Activated B cell treated with CpG ODN at 0.5 μM for 24 hours (primary cell): ENCODE results near the gene PLEK2. TPM values are rescaled to one million over a fixed set of nuclear protein-coding genes. Genes with fewer than 3 reads are reported as not detected.

Source experiments
- ATAC-seq: fragments of 200-7000 bp; cut with Tn5 transposase; one replicate; pipeline ENCODE4 v1.10.0; 2021; ENCODE audit warnings: low read depth, mild to moderate bottlenecking, moderate library complexity
- CTCF ChIA-PET: fragments of 350-600 bp; sonication (Branson Sonifier 250); formaldehyde crosslinking; loops from one replicate; lab custom pipeline; 2021; ENCODE audit warnings: antibody characterized with exemption; lab: Charles Lee
- POLR2A ChIA-PET: fragments of 350-600 bp; sonication (Branson Sonifier 250); formaldehyde crosslinking; loops from one replicate; lab custom pipeline; 2021; ENCODE audit warnings: antibody characterized with exemption; lab: Charles Lee
- DNase-seq: peaks from one replicate; pipeline ENCODE4 v3.0.0; 2022
- H3K27ac Mint-ChIP-seq: one replicate; pipeline ENCODE4 v1.8.0; 2020; ENCODE audit warnings: mixed read lengths
- H3K27me3 Mint-ChIP-seq: one replicate; pipeline ENCODE4 v1.8.0; 2021; ENCODE audit warnings: mixed read lengths
- H3K36me3 Mint-ChIP-seq: one replicate; pipeline ENCODE4 v1.8.0; 2021; ENCODE audit warnings: low read depth, mixed read lengths
- H3K4me1 Mint-ChIP-seq: one replicate; pipeline ENCODE4 v1.8.0; 2021; ENCODE audit warnings: mixed read lengths
- H3K4me3 Mint-ChIP-seq: one replicate; pipeline ENCODE4 v1.8.0; 2020; ENCODE audit warnings: mild to moderate bottlenecking, mixed read lengths
- H3K9me3 Mint-ChIP-seq: one replicate; pipeline ENCODE4 v1.8.0; 2020; ENCODE audit warnings: mixed read lengths
- intact Hi-C: fragments of 100-400 bp; cut with micrococcal nuclease; formaldehyde crosslinking; loops from one replicate; pipeline ENCODE4 v1.15.1; 2024
- total RNA-seq: library from RNA; stranded (reverse); gene quantifications from 2 replicates; pipeline ENCODE4 v1.2.3, GENCODE V29; 2022
- TF ChIP-seq, protein P1 (sequence below): fragments of 200-600 bp; IDR thresholded peaks from one replicate; pipeline ENCODE4 v1.8.0; 2022; ENCODE audit warnings: antibody characterized with exemption, mild to moderate bottlenecking

PLEK2 gene
- total RNA-seq, 1 donor from 2014 or later: not detected

DNA sequence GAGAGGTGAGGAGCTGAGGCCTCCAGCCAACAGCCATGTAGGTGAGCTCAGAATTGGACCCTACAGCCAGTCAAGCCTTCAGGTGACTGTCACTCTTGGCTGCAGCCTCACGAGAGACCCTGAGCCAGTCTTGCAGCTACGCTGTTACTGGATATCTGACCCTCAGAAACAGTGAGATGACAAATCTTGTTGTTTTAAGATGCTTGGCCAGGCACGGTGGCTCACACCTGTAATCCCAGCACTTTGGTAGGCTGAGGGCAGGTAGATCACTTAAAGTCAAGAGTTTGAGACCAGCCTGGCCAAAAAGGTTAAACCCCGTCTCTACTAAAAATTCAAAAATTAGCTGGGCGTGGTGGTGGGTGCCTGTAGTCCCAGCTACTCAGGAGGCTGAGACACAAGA is 6.2 kb downstream of the PLEK2 start:
- no peak overlapping the region for H3K27ac Mint-ChIP-seq
- intact Hi-C loops: no loop called here
- peaks cover 4% of the 10 kb centered on the region for H3K9me3 Mint-ChIP-seq
- ChIA-PET POLR2A (no interaction called here), CTCF (no interaction called here)
- H3K36me3 Mint-ChIP-seq: no peaks in the 10 kb centered on the region
- peaks cover 15% of the 10 kb centered on the region for H3K27me3 Mint-ChIP-seq
- TF ChIP-seq, protein P1, sequence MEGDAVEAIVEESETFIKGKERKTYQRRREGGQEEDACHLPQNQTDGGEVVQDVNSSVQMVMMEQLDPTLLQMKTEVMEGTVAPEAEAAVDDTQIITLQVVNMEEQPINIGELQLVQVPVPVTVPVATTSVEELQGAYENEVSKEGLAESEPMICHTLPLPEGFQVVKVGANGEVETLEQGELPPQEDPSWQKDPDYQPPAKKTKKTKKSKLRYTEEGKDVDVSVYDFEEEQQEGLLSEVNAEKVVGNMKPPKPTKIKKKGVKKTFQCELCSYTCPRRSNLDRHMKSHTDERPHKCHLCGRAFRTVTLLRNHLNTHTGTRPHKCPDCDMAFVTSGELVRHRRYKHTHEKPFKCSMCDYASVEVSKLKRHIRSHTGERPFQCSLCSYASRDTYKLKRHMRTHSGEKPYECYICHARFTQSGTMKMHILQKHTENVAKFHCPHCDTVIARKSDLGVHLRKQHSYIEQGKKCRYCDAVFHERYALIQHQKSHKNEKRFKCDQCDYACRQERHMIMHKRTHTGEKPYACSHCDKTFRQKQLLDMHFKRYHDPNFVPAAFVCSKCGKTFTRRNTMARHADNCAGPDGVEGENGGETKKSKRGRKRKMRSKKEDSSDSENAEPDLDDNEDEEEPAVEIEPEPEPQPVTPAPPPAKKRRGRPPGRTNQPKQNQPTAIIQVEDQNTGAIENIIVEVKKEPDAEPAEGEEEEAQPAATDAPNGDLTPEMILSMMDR: no peak
- no peak overlapping the region for H3K4me3 Mint-ChIP-seq
- no peak for DNase-seq
- ATAC-seq: no peak
- no peaks in the 10 kb centered on the region for H3K4me1 Mint-ChIP-seq

DNA sequence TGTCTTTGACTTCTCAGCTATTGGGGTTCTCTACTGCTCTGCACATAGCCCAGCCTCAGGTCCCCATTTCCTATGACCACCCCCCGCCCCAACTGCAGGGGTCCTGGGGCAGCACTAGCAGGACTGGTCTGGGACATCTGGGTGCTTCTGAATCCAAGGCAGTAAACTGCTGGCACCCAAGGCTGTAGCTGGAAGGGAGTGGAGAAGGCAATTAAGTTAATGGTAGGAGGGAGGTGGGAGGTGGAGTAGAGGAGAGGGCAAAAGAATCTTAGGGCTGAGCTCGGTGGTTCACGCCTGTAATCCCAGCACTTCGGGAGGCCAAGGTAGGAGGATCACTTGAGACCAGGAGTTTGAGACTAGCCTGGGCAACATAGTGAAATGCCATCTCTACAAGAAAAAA is 11.5 kb downstream of the PLEK2 start:
- intact Hi-C loops: no loop called here
- CTCF ChIA-PET: no interaction called here
- Mint-ChIP-seq H3K9me3 (peaks cover 4% of the 10 kb centered on the region), H3K4me3 (no peak overlapping the region), H3K27ac (no peak overlapping the region), H3K27me3 (peaks cover 21% of the 10 kb centered on the region), H3K36me3 (no peaks in the 10 kb centered on the region), H3K4me1 (no peaks in the 10 kb centered on the region)
- DNase-seq (no peak), ATAC-seq (no peak)
- POLR2A ChIA-PET: no interaction called here
- TF ChIP-seq, protein P1: no peak

DNA sequence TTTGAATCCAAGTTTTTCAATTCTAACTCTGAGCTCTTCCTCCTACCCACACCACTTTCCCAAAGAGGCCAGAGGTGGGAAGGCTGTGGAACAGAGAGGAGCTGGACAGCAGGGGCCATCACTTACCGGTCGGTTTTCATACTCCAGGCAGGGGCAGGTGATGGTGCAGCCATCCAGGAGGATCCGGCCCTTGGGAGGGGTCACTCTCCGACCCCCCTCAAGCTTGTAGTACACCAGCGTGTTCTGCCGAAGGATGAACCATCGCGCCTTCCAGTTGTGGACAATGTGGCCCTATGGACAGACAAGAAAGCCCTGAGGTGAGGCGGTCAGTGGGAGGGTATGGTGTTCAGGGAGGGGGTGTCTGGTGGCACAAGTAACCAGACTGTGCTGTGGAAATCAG is 14.4 kb downstream of the PLEK2 start:
- POLR2A ChIA-PET: no interaction called here
- H3K36me3 Mint-ChIP-seq: no peaks in the 10 kb centered on the region
- intact Hi-C loops: no loop called here
- peaks cover 17% of the 10 kb centered on the region for H3K27me3 Mint-ChIP-seq
- H3K4me3 Mint-ChIP-seq: no peak overlapping the region
- no peaks in the 10 kb centered on the region for H3K4me1 Mint-ChIP-seq
- DNase-seq (no peak), ATAC-seq (no peak)
- no peak overlapping the region for H3K27ac Mint-ChIP-seq
- H3K9me3 Mint-ChIP-seq: peaks cover 1% of the 10 kb centered on the region
- TF ChIP-seq, protein P1: no peak
- CTCF ChIA-PET: no interaction called here

DNA sequence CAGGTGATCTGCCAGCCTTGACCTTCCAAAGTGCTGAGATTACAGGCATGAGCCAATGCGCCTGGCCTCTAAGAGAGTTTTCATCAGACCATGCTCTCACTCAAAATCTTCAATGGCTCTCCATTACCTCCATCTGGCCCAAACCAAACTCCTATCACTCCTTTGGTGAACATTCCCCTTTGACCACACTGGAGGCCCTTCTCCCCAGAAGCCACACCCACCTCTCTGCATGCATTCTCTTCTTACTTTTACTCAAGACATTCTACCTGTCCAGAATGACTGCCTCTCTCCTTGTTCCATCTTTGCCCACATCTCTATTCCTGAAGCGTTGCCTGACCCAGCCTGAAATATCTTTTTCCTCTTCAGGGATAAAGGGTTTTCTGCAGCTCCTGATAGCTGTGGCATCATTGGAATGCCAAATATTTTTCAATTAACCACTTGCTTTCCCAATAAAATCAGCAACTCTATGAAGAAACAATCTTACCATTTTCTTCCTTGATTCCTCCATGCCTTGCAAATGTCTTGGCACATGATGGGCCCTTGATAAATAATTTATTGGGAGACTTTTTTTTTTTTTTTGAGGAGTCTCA is 15.5 kb downstream of the PLEK2 start:
- peaks cover 14% of the 10 kb centered on the region for H3K27me3 Mint-ChIP-seq
- no peak overlapping the region for H3K27ac Mint-ChIP-seq
- DNase-seq (no peak), ATAC-seq (no peak)
- TF ChIP-seq, protein P1: no peak
- no peak overlapping the region for H3K4me3 Mint-ChIP-seq
- no peaks in the 10 kb centered on the region for H3K9me3 Mint-ChIP-seq
- no peaks in the 10 kb centered on the region for H3K4me1 Mint-ChIP-seq
- intact Hi-C loops: no loop called here
- ChIA-PET POLR2A (no interaction called here), CTCF (no interaction called here)
- H3K36me3 Mint-ChIP-seq: no peaks in the 10 kb centered on the region

DNA sequence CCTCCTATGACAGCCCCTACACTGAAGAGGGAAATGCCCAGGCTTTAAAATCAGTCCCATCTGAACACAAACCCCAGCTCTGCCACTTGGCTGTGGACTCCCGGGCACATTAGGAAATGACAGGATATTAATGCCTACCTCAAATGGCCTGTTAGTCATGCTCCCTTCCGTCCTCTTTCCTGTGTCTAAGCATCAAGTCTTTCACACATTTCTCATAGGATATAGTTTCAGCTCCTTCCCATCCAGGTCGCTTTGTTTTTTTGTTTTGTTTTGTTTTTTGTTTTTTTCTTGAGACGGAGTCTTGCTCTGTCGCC is 16.1 kb downstream of the PLEK2 start:
- POLR2A ChIA-PET: no interaction called here
- H3K4me1 Mint-ChIP-seq: no peaks in the 10 kb centered on the region
- H3K27ac Mint-ChIP-seq: no peak overlapping the region
- intact Hi-C loops: loop anchor here (1.0 kb wide), 1 partner anchor 29 kb away; no protein-coding TSS in a partner anchor
- TF ChIP-seq, protein P1: no peak
- H3K36me3 Mint-ChIP-seq: no peaks in the 10 kb centered on the region
- ATAC-seq (no peak), DNase-seq (no peak)
- H3K4me3 Mint-ChIP-seq: no peak overlapping the region
- H3K27me3 Mint-ChIP-seq: peaks cover 14% of the 10 kb centered on the region
- no peaks in the 10 kb centered on the region for H3K9me3 Mint-ChIP-seq
- CTCF ChIA-PET: no interaction called here
